HepG2 (cell line): ENCODE measurements around the gene DNPH1.

Source experiments
- AHR ChIP-seq: IDR thresholded peaks from 2 replicates; pipeline ENCODE4 v1.6.1; 2018; ENCODE audit warnings: missing genetic modification reagents, missing compliant biosample characterization
- CTCF ChIP-seq: sonication (generic); formaldehyde crosslinking; IDR thresholded peaks from 2 replicates; pipeline ENCODE4 v1.5.0; 2020; ENCODE audit warnings: mild to moderate bottlenecking, missing genetic modification reagents, moderate library complexity
- EP300 ChIP-seq, 3 experiments: sonication (generic) in 1 of 3; formaldehyde crosslinking in 1 of 3; IDR thresholded peaks; 2 replicates each; pipeline versions ENCODE4 v1.5.1 to v1.6.1; 2011 to 2020; ENCODE audit warnings: low read depth in 2 of 3, low read length in 2 of 3, borderline replicate concordance in 1 of 3, improper control_type of control experiment in 1 of 3, mild to moderate bottlenecking in 1 of 3, missing genetic modification reagents in 1 of 3, moderate library complexity in 1 of 3
- EZH2 ChIP-seq: conservative IDR thresholded peaks from 2 replicates; pipeline ENCODE4 v1.6.1; 2012; ENCODE audit warnings: mild to moderate bottlenecking, low read depth, low read length, moderate library complexity
- POLR2A ChIP-seq, 2 experiments: IDR thresholded peaks; 2 replicates each; pipeline ENCODE4 v1.6.1; 2011; ENCODE audit warnings: low read depth in 2 of 2, low read length in 2 of 2, mild to moderate bottlenecking in 1 of 2, moderate library complexity in 1 of 2; ENCODE audit not compliant: insufficient read depth in 1 of 2
- SMC3 ChIP-seq: IDR thresholded peaks from 2 replicates; pipeline ENCODE4 v1.6.1; 2011; ENCODE audit warnings: low read length, improper control_type of control experiment
- ZNF224 ChIP-seq: sonication (generic); formaldehyde crosslinking; IDR thresholded peaks from 2 replicates; pipeline ENCODE4 v1.5.0; 2020; ENCODE audit warnings: mild to moderate bottlenecking, missing genetic modification reagents
- TF ChIP-seq, protein P1 (sequence below): sonication (generic); formaldehyde crosslinking; IDR thresholded peaks from 2 replicates; pipeline ENCODE4 v1.5.0; 2020; ENCODE audit warnings: missing genetic modification reagents, mild to moderate bottlenecking, borderline replicate concordance

DNA sequence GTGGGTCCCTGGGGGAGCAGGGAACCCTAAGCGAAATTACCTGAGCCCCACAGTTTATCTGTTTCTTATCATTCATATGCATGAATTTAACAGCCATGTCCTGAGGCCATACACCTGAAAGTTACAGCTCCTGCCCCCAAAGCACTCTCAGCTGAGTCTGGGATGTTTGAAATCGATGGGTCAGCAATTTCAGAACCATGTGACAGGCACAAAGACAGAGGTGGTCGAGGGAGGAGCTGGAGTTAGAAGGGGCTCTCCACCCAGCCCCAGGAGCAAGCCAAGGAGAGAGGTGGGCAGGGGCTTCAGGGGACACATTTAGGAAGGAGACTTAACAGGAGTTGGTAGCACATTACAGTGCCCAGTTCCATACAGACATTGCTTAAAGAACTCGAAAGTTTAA, 28.9 kb upstream of the DNPH1 start:
- no peak for TF ChIP-seq CTCF (CRISPR knock-in tag)
- no peak for TF ChIP-seq SMC3
- no peak for TF ChIP-seq POLR2A (IDR thresholded peaks at IDR 0.05; ENCODE audit: insufficient read depth in 1 of 2, low read depth in 2 of 2, low read length in 2 of 2)
- TF ChIP-seq EP300 (IDR thresholded peaks at IDR 0.05; ENCODE audit: low read depth in 2 of 2, low read length in 2 of 2) = no peak
- no peak for TF ChIP-seq EP300 (CRISPR knock-in tag; IDR thresholded peaks at IDR 0.05; ENCODE audit: borderline replicate concordance)
- TF ChIP-seq EZH2 = no peak
- TF ChIP-seq AHR = no peak
- TF ChIP-seq ZNF224 = no peak
- TF ChIP-seq, protein P1, sequence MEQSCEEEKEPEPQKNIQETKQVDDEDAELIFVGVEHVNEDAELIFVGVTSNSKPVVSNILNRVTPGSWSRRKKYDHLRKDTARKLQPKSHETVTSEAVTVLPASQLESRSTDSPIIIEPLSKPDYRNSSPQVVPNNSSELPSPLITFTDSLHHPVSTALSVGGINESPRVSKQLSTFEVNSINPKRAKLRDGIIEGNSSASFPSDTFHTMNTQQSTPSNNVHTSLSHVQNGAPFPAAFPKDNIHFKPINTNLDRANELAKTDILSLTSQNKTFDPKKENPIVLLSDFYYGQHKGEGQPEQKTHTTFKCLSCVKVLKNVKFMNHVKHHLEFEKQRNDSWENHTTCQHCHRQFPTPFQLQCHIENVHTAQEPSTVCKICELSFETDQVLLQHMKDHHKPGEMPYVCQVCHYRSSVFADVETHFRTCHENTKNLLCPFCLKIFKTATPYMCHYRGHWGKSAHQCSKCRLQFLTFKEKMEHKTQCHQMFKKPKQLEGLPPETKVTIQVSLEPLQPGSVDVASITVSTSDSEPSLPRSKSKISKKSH (CRISPR knock-in tag) = no peak
